BLaER1 treated with 17β-estradiol and CSF1 and Interleukin-3, amounts not matched to agents 10 nM and 100 nM (cell line): Measurements from ENCODE around the gene FAM168A.
A peak's percentile ranks its signal among the peaks of the same experiment; 100 is the strongest.

Experiments
- H3K27ac ChIP-seq, 11 experiments: shearing (Covaris generic); formaldehyde crosslinking; 2 replicates each; pipeline ENCODE4 v1.8.1; 2022
- H3K27me3 ChIP-seq, 11 experiments: shearing (Covaris generic); formaldehyde crosslinking; 2 replicates each; pipeline ENCODE4 v1.8.1; 2022
- H3K36me3 ChIP-seq, 11 experiments: shearing (Covaris generic); formaldehyde crosslinking; 2 replicates each; pipeline ENCODE4 v1.8.1; 2022
- H3K4me1 ChIP-seq, 10 experiments: shearing (Covaris generic); formaldehyde crosslinking; 2 replicates each; pipeline ENCODE4 v1.8.1; 2022
- H3K4me2 ChIP-seq, 11 experiments: shearing (Covaris generic); formaldehyde crosslinking; 2 replicates each; pipeline ENCODE4 v1.8.1; 2022
- H3K4me3 ChIP-seq, 10 experiments: shearing (Covaris generic); formaldehyde crosslinking; 2 replicates each; pipeline ENCODE4 v1.8.1; 2022
- H3K9ac ChIP-seq, 11 experiments: shearing (Covaris generic); formaldehyde crosslinking; 2 replicates each; pipeline ENCODE4 v1.8.1; 2022
- H3K9me3 ChIP-seq, 11 experiments: shearing (Covaris generic); formaldehyde crosslinking; replicated peaks in 1 of 11; 2 replicates each; pipeline ENCODE4 v1.8.1; 2022
- H4K20me1 ChIP-seq, 11 experiments: shearing (Covaris generic); formaldehyde crosslinking; 2 replicates each; pipeline ENCODE4 v1.8.1; 2022
- Cebpa-rat ChIP-seq, 11 experiments: shearing (Covaris generic); IDR thresholded peaks; 2 replicates each; pipeline ENCODE4 v1.8.1; 2022

FAM168A gene

GRCh38 chr11:73635721-73636120 is 37.8 kb upstream of the FAM168A start:
- H3K27me3 ChIP-seq = no peaks in the 10 kb centered on the region
- peaks cover 0 to 27% (median 0%) of the 10 kb centered on the region in 10 experiments; a peak in 3 of 20 replicates for H3K4me1 ChIP-seq
- no peaks in the 10 kb centered on the region for H4K20me1 ChIP-seq
- peak overlapping the region in 1 of 11 experiments; percentile 16; a peak in 1 of 22 replicates for H3K4me2 ChIP-seq
- H3K9ac ChIP-seq = no peak overlapping the region
- no peaks in the 10 kb centered on the region for H3K36me3 ChIP-seq
- no peak overlapping the region for H3K27ac ChIP-seq
- no peak overlapping the region for H3K4me3 ChIP-seq
- TF ChIP-seq Cebpa-rat (IDR thresholded peaks at IDR 0.05) = no peak
- H3K9me3 ChIP-seq = peaks cover 7 to 19% (median 14%) of the 10 kb centered on the region in 11 experiments; a peak in 17 of 22 replicates

DNA sequence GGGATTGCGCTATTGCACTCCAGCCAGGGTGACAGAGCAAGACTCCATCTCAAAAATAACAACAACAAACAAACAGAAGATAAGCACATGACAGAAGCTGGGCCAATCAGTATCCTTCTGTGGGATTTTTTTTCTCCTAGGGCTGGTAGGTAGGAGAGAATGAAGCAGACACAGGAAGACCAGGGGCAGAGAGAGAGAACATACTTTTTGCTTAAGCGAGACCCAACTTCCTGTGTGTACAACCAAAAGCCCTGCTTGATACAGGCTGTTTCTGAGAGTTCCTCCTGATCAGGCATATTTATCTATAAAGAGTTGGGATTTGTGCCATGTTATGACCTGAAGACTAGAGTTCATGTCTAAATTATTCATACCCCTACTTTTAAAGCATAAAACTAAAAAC is 36.1 kb upstream of the FAM168A start:
- Histone ChIP-seq H3K9ac (no peak overlapping the region), H3K27ac (no peak overlapping the region), H3K36me3 (no peaks in the 10 kb centered on the region), H3K9me3 (peaks cover 7 to 19% (median 14%) of the 10 kb centered on the region in 11 experiments; a peak in 17 of 22 replicates), H3K4me1 (peaks cover 0 to 27% (median 6%) of the 10 kb centered on the region in 10 experiments; a peak in 10 of 20 replicates), H3K4me2 (0 out of 22 replicates have a peak overlapping the region, but pooled peaks of 1 of the 11 experiments have one; percentile 9), H3K4me3 (no peak overlapping the region), H4K20me1 (no peaks in the 10 kb centered on the region), H3K27me3 (no peaks in the 10 kb centered on the region)
- no peak for TF ChIP-seq Cebpa-rat (IDR thresholded peaks at IDR 0.05)

- Histone ChIP-seq H4K20me1 (no peaks in the 10 kb centered on the region), H3K4me1 (peaks cover 0 to 27% (median 6%) of the 10 kb centered on the region in 10 experiments; a peak in 10 of 20 replicates), H3K4me3 (no peak overlapping the region), H3K36me3 (no peaks in the 10 kb centered on the region), H3K9me3 (peaks cover 7 to 19% (median 14%) of the 10 kb centered on the region in 11 experiments; a peak in 17 of 22 replicates), H3K4me2 (no peak overlapping the region), H3K27ac (no peak overlapping the region), H3K27me3 (no peaks in the 10 kb centered on the region), H3K9ac (no peak overlapping the region)
- no peak for TF ChIP-seq Cebpa-rat (IDR thresholded peaks at IDR 0.05)
Observed at GRCh38 chr11:73632996-73633395, 35.1 kb upstream of the FAM168A start.

DNA sequence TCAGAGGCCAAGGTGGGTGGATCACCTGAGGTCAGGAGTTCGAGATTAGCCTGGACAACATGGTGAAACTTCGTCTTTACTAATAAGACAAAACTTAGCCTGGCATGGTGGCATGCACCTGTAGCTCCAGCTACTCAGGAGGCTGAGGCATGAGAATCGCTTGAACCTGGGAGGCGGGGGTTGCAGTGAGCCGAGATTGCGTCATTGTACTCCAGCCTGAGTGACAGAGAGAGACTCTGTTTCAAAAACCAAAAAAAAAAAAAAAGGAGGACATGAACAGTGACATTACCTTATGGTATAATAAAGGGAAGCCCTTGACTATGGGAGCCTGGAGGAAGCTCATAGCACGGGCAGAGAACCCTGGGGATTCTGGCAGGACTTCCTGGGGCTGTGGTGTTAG is 32.0 kb upstream of the FAM168A start:
- Histone ChIP-seq H3K4me2 (peak overlapping the region in 1 of 11 experiments; percentile 0; a peak in 3 of 22 replicates), H3K27ac (no peak overlapping the region), H3K27me3 (no peaks in the 10 kb centered on the region), H3K9me3 (peaks cover 7 to 19% (median 14%) of the 10 kb centered on the region in 11 experiments; a peak in 17 of 22 replicates), H4K20me1 (no peaks in the 10 kb centered on the region), H3K4me3 (no peak overlapping the region), H3K36me3 (no peaks in the 10 kb centered on the region), H3K4me1 (peaks cover 0 to 31% (median 10%) of the 10 kb centered on the region in 10 experiments; a peak in 15 of 20 replicates), H3K9ac (no peak overlapping the region)
- TF ChIP-seq Cebpa-rat (IDR thresholded peaks at IDR 0.05) = 0 out of 22 replicates have a peak, but pooled peaks of 1 of the 11 experiments have one; percentile 27

DNA sequence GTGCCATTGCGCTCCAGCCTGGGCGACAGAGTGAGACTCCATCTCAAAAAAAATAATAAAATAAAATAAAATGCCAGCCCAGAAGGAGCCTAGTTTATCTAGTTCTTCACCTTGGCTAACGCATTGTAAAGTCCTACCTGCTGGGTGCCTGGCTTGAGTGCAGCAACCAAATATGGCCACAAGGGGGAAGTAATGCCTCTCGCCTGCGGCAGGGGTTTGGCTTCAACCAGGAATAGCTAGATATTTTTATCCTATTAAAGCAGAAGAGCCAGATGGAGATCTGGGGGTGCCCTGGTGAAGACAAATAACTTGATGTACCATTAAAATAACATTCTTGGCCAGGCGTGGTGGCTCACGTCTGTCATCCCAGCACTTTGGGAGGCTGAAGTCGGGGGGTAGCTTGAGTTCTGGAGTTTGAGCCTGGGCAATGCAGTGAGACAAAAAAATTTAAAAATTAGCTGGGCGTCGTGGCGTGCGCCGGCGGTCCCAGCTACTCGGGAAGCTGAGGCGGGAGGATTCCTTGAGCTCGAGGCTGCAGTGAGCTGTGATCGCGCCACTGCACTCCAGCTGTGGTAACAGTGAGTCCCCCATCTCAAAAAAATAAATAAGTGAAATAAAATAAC is 27.9 kb upstream of the FAM168A start:
- H3K4me2 ChIP-seq = peak overlapping the region in 4 of 11 experiments; percentile 34 to 83 (median 80); a peak in 8 of 22 replicates

GRCh38 chr11:73623686-73624085 is 25.8 kb upstream of the FAM168A start:
- Histone ChIP-seq H3K27ac (peak overlapping the region in 8 of 11 experiments; percentile 26 to 89 (median 77); a peak in 13 of 22 replicates), H3K4me2 (peak overlapping the region; percentile 19 to 92 (median 47); a peak in 21 of 22 replicates), H3K36me3 (no peaks in the 10 kb centered on the region), H4K20me1 (no peaks in the 10 kb centered on the region), H3K9me3 (no peaks in the 10 kb centered on the region), H3K4me3 (peak overlapping the region in 4 of 10 experiments; percentile 16 to 37 (median 27); a peak in 4 of 20 replicates), H3K27me3 (no peaks in the 10 kb centered on the region), H3K4me1 (peaks cover 12 to 46% (median 20%) of the 10 kb centered on the region in 10 experiments), H3K9ac (peak overlapping the region in 5 of 11 experiments; percentile 52 to 74 (median 65); a peak in 9 of 22 replicates)
- 0 out of 22 replicates have a peak, but pooled peaks of 2 of the 11 experiments have one; percentile 22 to 36 for TF ChIP-seq Cebpa-rat (IDR thresholded peaks at IDR 0.05)

More for the DNA sequence above, 27.9 kb upstream of the FAM168A start:
- H3K27me3 ChIP-seq = no peaks in the 10 kb centered on the region
- TF ChIP-seq Cebpa-rat (IDR thresholded peaks at IDR 0.05) = no peak
- no peak overlapping the region for H3K4me3 ChIP-seq
- H3K9ac ChIP-seq = peak overlapping the region in 3 of 11 experiments; percentile 33 to 52 (median 48); a peak in 1 of 22 replicates
- peaks cover 12 to 52% (median 26%) of the 10 kb centered on the region in 10 experiments for H3K4me1 ChIP-seq
- peak overlapping the region in 3 of 11 experiments; percentile 76 to 89 (median 86); a peak in 3 of 22 replicates for H3K27ac ChIP-seq
- H3K36me3 ChIP-seq = no peaks in the 10 kb centered on the region
- no peaks in the 10 kb centered on the region for H4K20me1 ChIP-seq
- no peaks in the 10 kb centered on the region for H3K9me3 ChIP-seq

DNA sequence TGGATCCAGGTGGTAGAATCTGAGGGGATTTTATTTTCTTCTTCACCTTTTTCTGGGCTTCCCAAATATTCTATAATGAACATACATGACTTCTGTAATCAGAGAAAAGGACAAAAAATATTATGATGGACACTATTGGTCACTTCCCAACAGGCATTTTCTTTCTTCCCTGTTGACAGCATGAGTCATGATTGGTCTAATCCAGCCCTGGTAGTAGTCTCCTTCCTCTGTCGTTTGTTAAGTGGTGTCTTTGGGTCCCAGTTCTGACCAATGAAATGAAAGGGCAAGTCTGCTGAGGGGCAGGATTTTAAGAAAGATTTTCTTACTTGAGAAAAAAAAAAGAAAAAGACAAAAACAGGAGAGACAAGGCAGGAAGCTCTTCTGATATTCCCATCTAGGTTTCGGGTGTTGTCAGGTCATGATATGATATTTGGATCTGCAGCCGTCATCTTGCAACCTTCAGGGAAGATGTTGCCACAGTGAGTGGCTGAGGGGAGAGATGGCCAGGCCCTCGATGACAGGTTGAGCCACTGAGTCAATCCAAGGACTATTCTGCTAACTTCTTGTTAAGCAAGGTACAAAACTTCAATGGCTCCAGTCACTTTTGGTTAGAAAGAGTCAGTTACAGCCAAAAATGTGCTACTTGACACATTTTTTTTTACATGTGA is 25.1 kb upstream of the FAM168A start:
- Histone ChIP-seq H3K4me1 (peaks cover 12 to 46% (median 20%) of the 10 kb centered on the region in 10 experiments), H3K9ac (peak overlapping the region in 5 of 11 experiments; percentile 49 to 74 (median 65); a peak in 9 of 22 replicates), H3K27me3 (no peaks in the 10 kb centered on the region), H3K4me3 (peak overlapping the region in 4 of 10 experiments; percentile 2 to 37 (median 16); a peak in 4 of 20 replicates), H3K4me2 (peak overlapping the region; percentile 19 to 92 (median 47); a peak in 20 of 22 replicates), H4K20me1 (no peaks in the 10 kb centered on the region), H3K9me3 (no peaks in the 10 kb centered on the region), H3K27ac (peak overlapping the region in 8 of 11 experiments; percentile 10 to 89 (median 77); a peak in 14 of 22 replicates), H3K36me3 (no peaks in the 10 kb centered on the region)
- TF ChIP-seq Cebpa-rat (IDR thresholded peaks at IDR 0.05) = no peak

DNA sequence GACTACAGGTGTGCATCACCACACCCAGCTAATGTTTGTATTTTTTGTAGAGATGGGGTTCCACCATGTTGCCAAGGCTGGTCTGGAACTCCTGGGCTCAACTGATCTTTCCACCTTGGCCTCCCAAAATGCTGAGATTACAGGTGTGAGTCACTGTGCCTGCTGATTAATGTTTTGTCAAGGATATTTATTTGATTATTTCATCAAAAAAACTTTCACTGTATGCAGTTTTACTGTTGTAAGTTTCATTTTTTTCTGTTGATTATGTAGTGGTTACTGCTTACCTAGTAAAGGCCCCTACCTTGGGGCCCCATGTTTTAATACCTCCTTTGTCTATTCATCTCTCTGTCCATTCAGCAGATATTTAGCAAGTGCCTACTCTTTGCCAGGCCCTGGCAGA is 16.7 kb upstream of the FAM168A start:
- Histone ChIP-seq H3K27me3 (no peaks in the 10 kb centered on the region), H3K4me1 (no peaks in the 10 kb centered on the region), H3K4me2 (no peak overlapping the region), H4K20me1 (no peaks in the 10 kb centered on the region), H3K27ac (no peak overlapping the region), H3K4me3 (no peak overlapping the region), H3K9ac (no peak overlapping the region), H3K36me3 (no peaks in the 10 kb centered on the region), H3K9me3 (no peaks in the 10 kb centered on the region)
- no peak for TF ChIP-seq Cebpa-rat (IDR thresholded peaks at IDR 0.05)

DNA sequence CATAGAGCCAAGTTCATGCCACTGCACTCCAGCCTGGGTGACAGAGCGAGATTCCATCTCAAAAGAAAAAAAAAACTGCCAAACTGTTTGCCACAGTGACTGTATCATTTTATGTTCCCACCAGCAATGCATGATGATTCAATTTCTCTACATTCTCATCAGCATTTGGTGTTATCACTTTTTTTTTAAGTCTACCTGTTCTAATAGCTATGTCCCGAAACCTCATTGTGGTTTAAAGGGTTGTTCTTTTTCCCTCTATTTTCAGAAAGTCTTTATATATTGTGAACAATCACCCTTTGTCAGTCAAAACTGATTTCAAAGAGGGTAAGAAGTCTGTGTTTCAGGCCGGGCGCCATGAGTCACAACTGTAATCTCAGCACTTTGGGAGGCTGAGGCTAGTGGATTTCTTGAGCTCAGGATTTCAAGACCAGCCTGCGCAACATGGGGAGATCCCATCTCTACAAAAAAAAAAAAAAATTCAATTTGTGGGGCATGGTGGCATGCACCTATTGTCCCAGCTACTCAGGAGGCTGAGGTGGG is 14.8 kb upstream of the FAM168A start:
- no peak for TF ChIP-seq Cebpa-rat (IDR thresholded peaks at IDR 0.05)
- H3K4me3 ChIP-seq = no peak overlapping the region

More for the DNA sequence above, 14.8 kb upstream of the FAM168A start:
- H3K9ac ChIP-seq = no peak overlapping the region
- no peaks in the 10 kb centered on the region for H3K36me3 ChIP-seq
- H3K4me1 ChIP-seq = no peaks in the 10 kb centered on the region
- H3K9me3 ChIP-seq = no peaks in the 10 kb centered on the region
- H4K20me1 ChIP-seq = no peaks in the 10 kb centered on the region
- no peaks in the 10 kb centered on the region for H3K27me3 ChIP-seq
- H3K27ac ChIP-seq = no peak overlapping the region
- no peak overlapping the region for H3K4me2 ChIP-seq
